GM23338 (cell line): ENCODE data around the gene PHF21A. TPM values are rescaled to one million over a fixed set of nuclear protein-coding genes. Genes with fewer than 3 reads are reported as not detected.

Source experiments
- ATAC-seq: fragments of 200-7000 bp; cut with Tn5 transposase; 3 replicates; pipeline ENCODE4 v1.9.1; 2020
- DNase-seq: peaks from one replicate; pipeline ENCODE4 v3.0.0-alpha.2; 2015; ENCODE audit warnings: low spot score
- H2AFZ ChIP-seq: fragments of 200-600 bp; sonication (generic); 2 replicates; pipeline ENCODE4 v1.8.0; 2016; ENCODE audit warnings: antibody characterized with exemption, mild to moderate bottlenecking, moderate library complexity
- H3F3A ChIP-seq: fragments of 200-600 bp; sonication (generic); replicated peaks from 2 replicates; pipeline ENCODE4 v1.8.0; 2017; ENCODE audit warnings: antibody characterized with exemption, mixed run types, low read depth
- H3K27ac ChIP-seq: fragments of 200-600 bp; sonication (generic); 2 replicates; pipeline ENCODE4 v1.6.1; 2016; ENCODE audit warnings: low read depth
- H3K27me3 ChIP-seq: fragments of 200-600 bp; sonication (generic); 2 replicates; pipeline ENCODE4 v1.8.0; 2016; ENCODE audit warnings: mild to moderate bottlenecking, mixed run types, moderate library complexity; ENCODE audit not compliant: insufficient read depth
- H3K36me3 ChIP-seq: fragments of 200-600 bp; sonication (generic); 2 replicates; pipeline ENCODE4 v1.8.0; 2016; ENCODE audit warnings: mild to moderate bottlenecking; ENCODE audit not compliant: insufficient read depth
- H3K4me1 ChIP-seq: fragments of 200-600 bp; sonication (generic); 2 replicates; pipeline ENCODE4 v1.8.0; 2016; ENCODE audit warnings: mild to moderate bottlenecking, moderate library complexity; ENCODE audit not compliant: insufficient read depth
- H3K4me2 ChIP-seq: fragments of 200-600 bp; sonication (generic); 2 replicates; pipeline ENCODE4 v1.7.1; 2017; ENCODE audit warnings: mixed run types
- H3K4me3 ChIP-seq: fragments of 200-600 bp; sonication (generic); 2 replicates; pipeline ENCODE4 v1.6.1; 2016; ENCODE audit warnings: mixed run types
- H3K79me2 ChIP-seq: fragments of 200-600 bp; sonication (generic); replicated peaks from 2 replicates; pipeline ENCODE4 v1.8.0; 2017; ENCODE audit warnings: mild to moderate bottlenecking; ENCODE audit not compliant: insufficient read depth
- H3K9me2 ChIP-seq: fragments of 200-600 bp; sonication (generic); 2 replicates; pipeline ENCODE4 v1.8.0; 2017; ENCODE audit not compliant: insufficient read depth
- H4K20me1 ChIP-seq: fragments of 200-600 bp; sonication (generic); replicated peaks from 2 replicates; pipeline ENCODE4 v1.8.0; 2017; ENCODE audit warnings: mild to moderate bottlenecking; ENCODE audit not compliant: insufficient read depth
- H3K27ac Mint-ChIP-seq: 2 replicates; pipeline ENCODE4 v1.8.0; 2020; ENCODE audit warnings: inconsistent platforms, mild to moderate bottlenecking, moderate library complexity, mixed read lengths
- H3K27me3 Mint-ChIP-seq: 3 replicates; pipeline ENCODE4 v1.8.0; 2022; ENCODE audit warnings: low read depth, mild to moderate bottlenecking, moderate library complexity, mixed read lengths, inconsistent platforms; ENCODE audit not compliant: insufficient read depth, poor library complexity
- H3K36me3 Mint-ChIP-seq: 3 replicates; pipeline ENCODE4 v1.8.0; 2021; ENCODE audit warnings: low read depth, mild to moderate bottlenecking, inconsistent platforms, moderate library complexity, mixed read lengths
- H3K4me1 Mint-ChIP-seq: 3 replicates; pipeline ENCODE4 v1.8.0; 2020; ENCODE audit warnings: mild to moderate bottlenecking, inconsistent platforms, mixed read lengths
- H3K4me3 Mint-ChIP-seq: 3 replicates; pipeline ENCODE4 v1.8.0; 2021; ENCODE audit warnings: moderate library complexity, mild to moderate bottlenecking, inconsistent platforms, mixed read lengths
- H3K9me3 Mint-ChIP-seq: 3 replicates; pipeline ENCODE4 v1.8.0; 2020; ENCODE audit warnings: moderate library complexity, mild to moderate bottlenecking, inconsistent platforms, mixed read lengths
- CREB1 ChIP-seq: fragments of 250-450 bp; sonication (Bioruptor Pico); IDR thresholded peaks from 2 replicates; pipeline ENCODE4 v1.5.0; 2020; ENCODE audit warnings: low read depth, mild to moderate bottlenecking, moderate library complexity
- ETS1 ChIP-seq: IDR thresholded peaks from 2 replicates; pipeline ENCODE4 v1.6.1; 2016; ENCODE audit warnings: antibody characterized with exemption
- EZH2 ChIP-seq: fragments of 200-600 bp; sonication (generic); IDR thresholded peaks from one replicate; pipeline ENCODE4 v1.8.0; 2017; ENCODE audit warnings: antibody characterized with exemption, mild to moderate bottlenecking, low read depth; ENCODE audit not compliant: unreplicated experiment
- JUNB ChIP-seq: IDR thresholded peaks from one replicate; pipeline ENCODE4 v1.6.1; 2016; ENCODE audit warnings: antibody characterized with exemption; ENCODE audit not compliant: unreplicated experiment
- NANOG ChIP-seq: IDR thresholded peaks from 2 replicates; pipeline ENCODE4 v1.6.1; 2016; ENCODE audit warnings: antibody characterized with exemption, borderline replicate concordance
- ZNF331 ChIP-seq: fragments of 250-450 bp; sonication (Bioruptor Pico); IDR thresholded peaks from 2 replicates; pipeline ENCODE4 v1.5.0; 2020; ENCODE audit warnings: low read depth, mild to moderate bottlenecking, moderate library complexity
- ZNF462 ChIP-seq: fragments of 250-450 bp; sonication (Bioruptor Pico); IDR thresholded peaks from 2 replicates; pipeline ENCODE4 v1.5.0; 2020; ENCODE audit warnings: mild to moderate bottlenecking, moderate library complexity
- polyA plus RNA-seq: library from polyadenylated mRNA; unstranded; fragments of >200 nt; fragmentation: Nextera tagmentation; extraction: Ambion mirVana; gene quantifications from 2 replicates; pipeline ENCODE4 v1.2.1, GENCODE V29; 2016
- total RNA-seq: library from RNA; depleted of rRNA; stranded (reverse); fragments of >200 nt; shearing (Covaris generic); gene quantifications from 2 replicates; pipeline ENCODE4 v1.2.3, GENCODE V29; 2014

Gene PHF21A
- total and polyA plus RNA-seq, 2 experiments from 2014 or later, result 21.7 to 23.6 TPM

DNA sequence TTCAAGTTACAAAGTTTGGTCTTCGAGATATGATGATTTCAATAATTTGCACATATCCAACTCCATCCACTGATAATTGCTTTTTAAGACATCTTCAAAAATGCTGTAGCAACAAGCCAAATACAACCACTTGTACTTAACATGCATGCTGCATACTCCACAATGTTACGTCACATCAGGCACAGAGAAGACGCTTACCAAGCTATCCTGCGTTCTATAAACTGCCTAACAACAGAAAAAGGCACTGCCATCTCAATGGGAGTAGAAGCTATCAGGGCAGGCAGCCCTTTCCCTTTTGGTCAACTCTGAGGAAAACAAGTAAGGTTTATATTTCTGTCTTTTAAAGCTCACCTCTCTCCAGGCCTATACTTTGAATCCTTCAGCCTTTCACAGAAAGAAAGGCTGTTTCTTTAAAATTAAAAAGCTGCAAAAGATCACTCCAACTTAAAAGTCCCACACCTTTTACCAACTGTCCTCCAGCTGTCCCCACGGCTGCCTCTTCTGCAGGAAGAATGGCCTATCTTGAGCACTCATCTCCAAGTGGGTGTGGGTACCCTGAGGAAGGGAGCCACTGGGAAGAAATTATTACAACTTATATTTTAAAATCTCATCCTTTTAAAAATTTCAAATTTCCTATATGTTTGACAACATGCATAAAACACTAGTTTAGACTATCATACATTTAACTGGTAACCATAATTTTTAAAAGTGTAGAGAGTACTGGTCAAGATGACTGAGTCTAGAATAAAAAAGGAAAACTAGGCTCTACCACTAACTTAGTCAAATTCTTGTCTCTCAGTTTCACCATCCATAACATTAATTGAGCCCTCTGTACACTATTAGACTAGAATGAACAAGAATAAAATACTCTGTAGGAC is 14.5 kb downstream of the PHF21A start:
- Mint-ChIP-seq H3K4me1 (peaks cover 25% of the 10 kb centered on the region), H3K27me3 (peaks cover 2% of the 10 kb centered on the region), H3K27ac (peak overlapping the region; percentile 80), H3K9me3 (no peaks in the 10 kb centered on the region), H3K36me3 (no peaks in the 10 kb centered on the region), H3K4me3 (peak overlapping the region; percentile 32)
- H3K27ac ChIP-seq, result peak overlapping the region; percentile 64; the same call in 1 of the 2 replicates
- DNase-seq (peak; percentile 51), ATAC-seq (peak; percentile 79)
- H4K20me1 ChIP-seq, result 0 out of 2 replicates have a peak, but pooled peaks cover 4% of the 10 kb centered on the region
- peaks cover 22% of the 10 kb centered on the region for H3K4me1 ChIP-seq
- peaks cover 76% of the 10 kb centered on the region for H3K79me2 ChIP-seq
- H3K9me2 ChIP-seq, result no peaks in the 10 kb centered on the region
- no peak overlapping the region for H2AFZ ChIP-seq
- H3K4me3 ChIP-seq, result 0 out of 2 replicates have a peak overlapping the region, but pooled peaks have one; percentile 2
- no peak for TF ChIP-seq NANOG
- TF ChIP-seq ZNF462, result no peak
- peak; percentile 16; the same call in 1 of the 2 replicates for TF ChIP-seq CREB1
- no peak for TF ChIP-seq JUNB
- TF ChIP-seq ZNF331, result no peak
- TF ChIP-seq ETS1, result no peak
- no peak for TF ChIP-seq EZH2
- H3K4me2 ChIP-seq, result peak overlapping the region; percentile 4; the same call in 1 of the 2 replicates
- H3K27me3 ChIP-seq, result no peaks in the 10 kb centered on the region
- H3F3A ChIP-seq, result no peaks in the 10 kb centered on the region
- no peaks in the 10 kb centered on the region for H3K36me3 ChIP-seq
